Chondrocyte (in vitro differentiated cells): ENCODE measurements around the gene FAM236B. TPM values are rescaled to one million over a fixed set of nuclear protein-coding genes. Genes with fewer than 3 reads are reported as not detected.
"Not testable (repeated sequence)": the region's sequence is repeated elsewhere in the genome, so short reads cannot be mapped to it uniquely, and the experiment has no call there.

Experiments
- DNase-seq: peaks from one replicate; pipeline ENCODE4 v3.0.0; 2021; ENCODE audit warnings: mixed read lengths, low spot score
- H3K27ac Mint-ChIP-seq: one replicate; pipeline ENCODE4 v1.8.0; 2021; ENCODE audit warnings: mild to moderate bottlenecking, moderate library complexity, mixed read lengths; ENCODE audit not compliant: unreplicated experiment
- H3K27me3 Mint-ChIP-seq: 2 replicates; pipeline ENCODE4 v1.8.0; 2021; ENCODE audit warnings: low read depth, mixed read lengths
- H3K36me3 Mint-ChIP-seq: 2 replicates; pipeline ENCODE4 v1.8.0; 2021; ENCODE audit warnings: low read depth, mixed read lengths
- H3K4me1 Mint-ChIP-seq: 2 replicates; pipeline ENCODE4 v1.8.0; 2021; ENCODE audit warnings: low read depth, mild to moderate bottlenecking, mixed read lengths
- H3K4me3 Mint-ChIP-seq: one replicate; pipeline ENCODE4 v1.8.0; 2021; ENCODE audit warnings: mild to moderate bottlenecking, moderate library complexity, mixed read lengths; ENCODE audit not compliant: unreplicated experiment
- H3K9me3 Mint-ChIP-seq: 2 replicates; pipeline ENCODE4 v1.8.0; 2021; ENCODE audit warnings: low read depth, mixed read lengths
- long read RNA-seq: library from polyadenylated mRNA; stranded (forward); transcript quantifications from one replicate; pipeline ENCODE4 v2.0.0, GENCODE V29; 2021
- total RNA-seq: library from RNA; stranded (reverse); gene quantifications from 3 replicates; pipeline ENCODE4 v1.2.1, GENCODE V29; 2021

The FAM236B gene
- total RNA-seq: not detected in 3 replicates
- long read RNA-seq: 0 reads

DNA sequence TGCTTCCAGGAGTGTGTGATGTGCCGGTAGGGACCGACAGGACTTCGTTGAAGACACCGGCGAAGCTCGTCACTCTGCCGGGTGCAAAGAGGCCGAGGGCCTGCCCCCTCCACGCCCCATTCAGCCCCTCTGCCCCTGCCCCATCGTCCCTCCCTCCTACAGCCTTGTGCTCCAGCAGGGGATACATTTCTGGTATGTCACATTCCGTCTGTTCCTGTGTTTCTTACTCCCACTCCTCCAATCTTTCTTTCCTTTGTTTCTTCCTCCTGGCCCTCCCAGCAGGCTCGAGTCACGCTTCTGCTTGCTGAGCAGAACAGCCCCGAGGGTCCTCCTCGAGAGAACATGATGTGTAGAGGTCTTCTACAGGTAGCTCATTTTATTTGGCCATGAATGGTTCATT lies at the start of gene FAM236B:
Gene FAM236B (minus strand): TSS at position 101 of the 400 bp plus-strand sequence. CDS start 100 bp downstream, at position 1.
- not testable (repeated sequence) for H3K4me1 Mint-ChIP-seq, H3K4me3 Mint-ChIP-seq, H3K9me3 Mint-ChIP-seq, H3K27ac Mint-ChIP-seq, DNase-seq, H3K36me3 Mint-ChIP-seq, H3K27me3 Mint-ChIP-seq

DNA sequence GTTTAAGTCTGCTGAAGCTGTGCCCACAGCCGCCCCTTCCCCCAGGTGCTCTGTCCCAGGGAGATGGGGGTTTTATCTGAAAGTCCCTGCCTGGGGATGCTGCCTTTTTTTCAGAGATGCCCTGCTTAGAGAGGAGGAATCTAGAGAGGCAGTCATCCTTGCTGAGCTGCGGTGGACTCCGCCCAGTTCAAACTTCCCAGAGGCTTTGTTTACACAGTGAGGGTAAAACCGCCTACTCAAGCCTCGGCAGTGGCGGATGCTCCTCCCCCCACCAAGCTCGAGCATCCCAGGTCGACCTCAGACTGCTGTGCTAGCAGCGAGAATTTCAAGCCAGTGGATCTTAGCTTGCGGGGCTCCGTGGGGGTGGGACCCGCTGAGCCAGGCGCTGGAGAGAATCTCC lies 48.2 kb upstream of the FAM236B start:
- not testable (repeated sequence) for H3K9me3 Mint-ChIP-seq, H3K36me3 Mint-ChIP-seq, H3K4me3 Mint-ChIP-seq, H3K4me1 Mint-ChIP-seq, DNase-seq, H3K27ac Mint-ChIP-seq, H3K27me3 Mint-ChIP-seq

DNA sequence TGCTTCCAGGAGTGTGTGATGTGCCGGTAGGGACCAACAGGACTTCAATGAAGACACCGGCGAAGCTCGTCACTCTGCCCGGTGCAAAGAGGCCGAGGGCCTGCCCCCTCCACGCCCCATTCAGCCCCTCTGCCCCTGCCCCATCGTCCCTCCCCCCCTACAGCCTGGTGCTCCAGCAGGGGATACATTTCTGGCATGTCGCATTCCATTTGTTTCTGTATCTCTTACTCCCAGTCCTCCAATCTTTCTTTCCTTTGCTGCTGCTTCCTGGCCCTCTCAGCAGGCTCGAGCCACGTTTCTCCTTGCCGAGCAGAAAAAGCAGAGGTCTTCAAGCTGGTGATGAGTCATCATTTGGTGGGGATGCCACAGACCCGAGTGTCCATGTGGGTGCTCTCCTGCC lies 25.6 kb upstream of the FAM236B start, which contains the start of gene FAM236D:
Gene FAM236D (minus strand): TSS at position 101 of the 400 bp plus-strand sequence. CDS start 100 bp downstream, at position 1.
- H3K9me3 Mint-ChIP-seq, H3K36me3 Mint-ChIP-seq, H3K27ac Mint-ChIP-seq, H3K4me1 Mint-ChIP-seq, H3K4me3 Mint-ChIP-seq, DNase-seq, H3K27me3 Mint-ChIP-seq: not testable (repeated sequence)

DNA sequence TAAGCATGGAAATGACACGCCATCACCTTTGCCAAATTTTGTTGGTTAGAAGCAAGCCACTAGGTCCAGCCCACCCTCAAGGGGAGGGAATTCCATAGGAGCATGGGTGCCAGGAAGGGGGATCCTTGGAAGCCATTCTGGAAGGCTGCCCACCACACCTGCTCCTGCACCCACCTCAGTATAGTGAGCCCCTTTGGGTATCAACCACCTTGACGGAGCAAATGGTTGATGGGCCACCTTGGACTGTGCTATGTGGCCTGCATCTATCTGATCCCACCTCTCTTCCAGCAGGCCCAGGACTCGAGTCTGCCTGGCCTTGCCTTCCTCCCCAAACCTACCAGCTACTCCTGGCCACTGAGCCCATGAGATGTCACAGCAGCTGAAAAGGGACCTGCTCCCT lies 7.9 kb upstream of the FAM236B start:
- H3K27ac Mint-ChIP-seq, DNase-seq, H3K4me3 Mint-ChIP-seq, H3K9me3 Mint-ChIP-seq, H3K36me3 Mint-ChIP-seq, H3K4me1 Mint-ChIP-seq, H3K27me3 Mint-ChIP-seq: not testable (repeated sequence)

DNA sequence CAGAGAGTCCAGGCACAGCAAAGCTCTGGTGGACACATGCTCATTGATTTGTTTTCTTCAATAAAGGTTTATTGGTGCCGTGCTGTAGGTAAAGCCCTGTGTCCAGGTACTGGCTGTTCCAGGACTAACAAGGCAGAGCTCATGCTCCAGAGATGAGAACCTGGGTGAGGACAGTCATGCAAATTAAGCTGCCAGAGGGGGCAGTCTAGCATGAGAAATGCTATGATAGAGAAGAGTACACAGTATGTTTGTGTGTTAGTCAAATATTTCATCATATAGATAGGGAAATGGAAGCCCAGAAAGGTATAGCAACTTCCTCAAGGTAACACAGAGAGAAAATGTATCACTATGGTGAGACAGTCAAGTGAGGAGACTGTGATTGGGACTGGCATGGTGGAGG lies 5.7 kb upstream of the FAM236B start:
- H3K9me3 Mint-ChIP-seq, H3K4me3 Mint-ChIP-seq, H3K4me1 Mint-ChIP-seq, DNase-seq, H3K27me3 Mint-ChIP-seq, H3K27ac Mint-ChIP-seq, H3K36me3 Mint-ChIP-seq: not testable (repeated sequence)

DNA sequence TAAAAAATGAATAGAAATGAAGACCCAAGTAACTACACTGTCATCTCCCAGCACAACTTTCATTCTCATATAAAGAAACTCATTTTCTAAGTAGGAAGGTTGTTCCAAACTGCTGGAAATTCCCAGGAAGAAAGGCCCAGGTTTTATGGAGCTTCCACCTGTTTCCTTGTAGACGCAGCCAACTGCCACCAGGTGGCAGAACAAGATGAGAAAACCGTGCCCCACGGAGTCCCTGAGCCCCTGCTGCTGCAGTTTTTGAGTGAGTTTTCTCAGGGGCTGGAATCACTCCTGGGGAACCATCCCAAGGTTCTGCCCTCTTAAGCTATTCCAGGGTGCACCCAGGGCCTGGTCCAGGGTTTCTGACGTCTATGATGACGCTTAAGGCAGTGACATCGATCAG lies 1.5 kb upstream of the FAM236B start:
- not testable (repeated sequence) for H3K4me1 Mint-ChIP-seq, H3K4me3 Mint-ChIP-seq, H3K36me3 Mint-ChIP-seq, H3K27me3 Mint-ChIP-seq, H3K9me3 Mint-ChIP-seq, DNase-seq, H3K27ac Mint-ChIP-seq

DNA sequence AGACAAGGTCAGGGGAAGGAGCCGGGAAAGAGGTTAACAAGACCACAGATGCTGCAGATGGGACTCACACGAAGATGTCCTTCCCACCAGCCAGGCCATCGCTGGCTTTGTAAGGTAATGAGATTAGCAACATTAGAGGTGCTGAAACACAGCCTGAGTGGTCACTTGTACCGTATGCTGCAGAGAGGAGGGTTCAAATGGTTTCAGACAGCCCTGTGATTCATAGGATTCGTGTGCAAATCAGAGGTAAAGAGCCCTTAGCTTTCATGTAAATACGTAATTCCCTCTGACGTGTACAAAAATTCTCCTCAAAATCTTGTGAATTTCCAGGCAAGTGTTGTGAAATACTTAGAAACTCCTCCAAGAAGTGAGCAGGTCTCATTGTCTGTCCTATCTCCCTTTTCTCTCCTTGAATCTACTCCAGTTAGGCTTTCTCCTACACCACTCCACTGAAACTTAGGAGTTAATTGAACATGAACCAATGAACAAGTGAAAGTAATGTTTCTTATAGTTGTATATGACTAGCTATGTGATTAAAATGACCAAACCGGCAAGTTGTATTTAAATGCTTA lies 991 bp upstream of the FAM236B start:
- H3K4me3 Mint-ChIP-seq, H3K9me3 Mint-ChIP-seq, H3K36me3 Mint-ChIP-seq, H3K4me1 Mint-ChIP-seq, H3K27ac Mint-ChIP-seq, H3K27me3 Mint-ChIP-seq, DNase-seq: not testable (repeated sequence)

DNA sequence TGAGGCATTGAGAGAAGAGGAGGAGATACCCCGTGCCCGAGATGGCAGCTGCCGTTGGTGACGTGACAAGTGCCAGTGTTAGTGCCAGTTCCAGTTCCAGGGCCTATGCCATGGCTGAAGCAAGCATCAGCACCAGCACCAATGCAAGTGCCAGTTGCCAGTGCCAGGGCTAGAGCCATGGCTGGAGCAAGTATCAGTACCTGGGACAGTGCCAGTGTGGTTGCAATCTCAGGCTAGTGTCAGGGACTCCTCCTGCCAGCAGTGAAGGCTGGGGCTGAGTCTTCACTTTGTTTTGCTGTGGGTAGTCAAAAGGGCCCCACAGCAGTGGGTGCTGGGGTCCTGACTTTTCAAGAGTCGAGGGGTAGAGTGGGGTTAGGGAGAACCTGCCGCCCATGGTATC lies 4.3 kb downstream of the FAM236B start:
- H3K4me3 Mint-ChIP-seq, H3K9me3 Mint-ChIP-seq, H3K27ac Mint-ChIP-seq, H3K27me3 Mint-ChIP-seq, H3K36me3 Mint-ChIP-seq, DNase-seq, H3K4me1 Mint-ChIP-seq: not testable (repeated sequence)

DNA sequence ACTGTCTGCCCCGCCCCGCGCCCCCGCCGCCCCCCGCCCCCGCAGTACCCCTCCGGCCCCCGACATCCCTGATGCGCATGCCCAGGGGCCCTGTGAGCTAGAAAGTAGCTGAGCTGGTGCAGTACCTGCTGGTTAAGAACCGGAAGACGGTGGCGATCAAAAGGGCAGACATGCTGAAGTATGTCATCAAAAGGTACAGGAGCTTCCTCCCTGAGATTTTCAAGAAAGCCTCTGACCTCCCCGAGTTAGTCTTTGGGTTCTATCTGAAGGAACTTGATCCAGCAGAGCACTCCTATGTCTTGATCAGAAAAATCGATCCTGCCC lies 5.0 kb downstream of the FAM236B start:
- not testable (repeated sequence) for H3K4me1 Mint-ChIP-seq, H3K36me3 Mint-ChIP-seq, H3K27ac Mint-ChIP-seq, H3K4me3 Mint-ChIP-seq, DNase-seq, H3K9me3 Mint-ChIP-seq, H3K27me3 Mint-ChIP-seq

DNA sequence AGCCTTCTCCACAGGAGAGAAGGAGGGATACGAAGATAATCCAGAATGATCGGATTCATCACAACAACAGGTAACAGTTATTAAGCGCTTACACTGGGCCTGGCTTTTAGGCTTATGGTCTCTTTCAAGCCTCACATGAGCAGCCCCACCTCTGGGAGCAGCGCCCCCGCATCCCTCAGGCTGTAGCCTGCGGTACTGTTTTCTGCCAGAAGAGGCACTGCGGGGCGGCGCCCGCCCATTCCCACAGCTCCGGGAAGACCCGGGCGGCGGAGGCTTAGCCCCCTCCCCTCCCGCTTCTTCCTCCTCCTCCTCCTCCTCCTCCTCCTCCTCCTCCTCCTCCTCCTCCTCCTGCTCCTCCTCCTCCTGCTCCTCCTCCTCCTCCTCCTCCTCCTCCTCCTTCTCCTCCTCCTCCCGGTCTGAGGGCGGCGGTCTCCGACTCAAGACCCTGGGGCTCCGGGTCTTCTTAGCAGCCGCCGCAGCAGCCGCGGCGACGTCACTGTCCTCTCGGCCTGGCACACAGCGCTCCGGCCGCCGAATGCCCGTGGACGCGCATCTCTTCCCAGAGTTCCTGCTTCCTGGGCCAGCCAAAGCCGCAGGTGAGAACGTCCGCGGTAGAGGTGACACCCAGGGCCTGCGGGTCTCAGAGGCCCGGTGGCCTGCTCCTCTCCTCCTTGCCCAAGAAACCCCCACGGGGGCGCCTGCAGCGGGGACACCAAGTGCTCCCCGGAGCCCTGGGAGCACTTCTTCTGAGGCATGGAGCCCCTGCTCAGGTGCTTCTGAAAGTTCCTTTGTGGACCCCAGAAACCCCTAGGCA lies 5.6 kb downstream of the FAM236B start, which contains the start of gene DMRTC1B:
Gene DMRTC1B (plus strand): TSS at position 238 of the 814 bp plus-strand sequence. CDS start 68,246 bp downstream, outside the sequence.
- H3K27ac Mint-ChIP-seq, DNase-seq, H3K27me3 Mint-ChIP-seq, H3K4me1 Mint-ChIP-seq, H3K36me3 Mint-ChIP-seq, H3K9me3 Mint-ChIP-seq, H3K4me3 Mint-ChIP-seq: not testable (repeated sequence)

DNA sequence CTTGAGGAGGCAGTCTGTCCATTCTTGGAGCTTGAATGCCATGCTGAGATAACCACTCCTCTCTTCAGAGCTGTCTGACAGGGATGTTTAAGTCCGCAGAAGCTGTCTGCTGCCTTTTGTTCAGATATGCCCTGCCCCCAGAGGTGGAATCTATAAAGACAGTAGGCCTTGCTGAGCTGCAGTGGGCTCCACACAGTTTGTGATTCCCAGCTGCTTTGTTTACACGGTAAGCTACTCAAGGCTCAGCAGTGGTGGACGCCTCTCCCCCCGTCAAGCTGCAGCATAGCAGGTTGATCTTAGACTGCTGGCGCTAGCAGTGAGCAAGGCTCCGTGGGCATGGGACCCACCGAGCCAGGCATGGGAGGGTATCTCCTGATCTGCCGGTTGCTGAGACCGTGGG lies 22.0 kb downstream of the FAM236B start:
- not testable (repeated sequence) for H3K36me3 Mint-ChIP-seq, H3K4me3 Mint-ChIP-seq, H3K9me3 Mint-ChIP-seq, H3K27me3 Mint-ChIP-seq, H3K4me1 Mint-ChIP-seq, H3K27ac Mint-ChIP-seq, DNase-seq

DNA sequence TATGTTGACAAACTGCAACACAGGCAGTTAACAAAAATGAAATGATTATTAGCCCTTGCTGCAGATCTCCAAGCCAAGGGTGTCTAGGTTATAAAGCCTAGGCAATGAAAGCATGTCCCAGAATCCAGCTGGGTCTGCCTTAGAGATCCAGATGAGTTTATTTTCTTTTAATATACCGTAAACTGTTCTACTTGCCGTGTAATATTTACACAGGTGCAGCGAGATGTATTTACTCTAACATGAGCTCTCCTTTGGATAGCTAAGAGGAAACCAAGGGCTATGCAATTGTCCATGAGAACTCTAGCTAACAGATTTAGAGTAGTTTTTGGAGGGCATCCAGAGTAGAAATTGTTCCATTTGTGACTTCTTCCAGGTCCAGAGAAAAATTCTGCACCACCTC lies 33.9 kb downstream of the FAM236B start:
- H3K27me3 Mint-ChIP-seq, H3K27ac Mint-ChIP-seq, DNase-seq, H3K9me3 Mint-ChIP-seq, H3K4me3 Mint-ChIP-seq, H3K36me3 Mint-ChIP-seq, H3K4me1 Mint-ChIP-seq: not testable (repeated sequence)

DNA sequence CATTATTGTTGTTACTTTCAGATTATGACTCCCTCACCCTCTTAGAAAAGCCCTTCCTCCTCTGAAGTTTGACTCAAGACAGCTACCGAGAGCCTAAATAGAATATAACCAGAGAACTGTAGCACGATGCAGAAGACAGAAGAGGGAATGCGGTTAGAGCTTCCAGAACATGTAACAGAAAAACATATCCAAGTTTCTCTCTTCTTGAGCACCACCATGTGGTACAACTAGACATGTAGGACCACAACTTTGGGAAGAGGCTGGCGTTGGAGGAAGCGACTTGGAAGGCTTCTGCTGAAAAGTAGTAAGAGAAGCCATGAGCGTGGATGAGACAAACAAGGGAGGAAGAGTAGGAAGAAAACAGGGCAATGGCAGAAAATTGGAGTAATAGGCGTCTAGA lies 36.9 kb downstream of the FAM236B start:
- H3K27ac Mint-ChIP-seq: not testable (repeated sequence)

More for the DNA sequence above, 36.9 kb downstream of the FAM236B start:
- not testable (repeated sequence) for H3K9me3 Mint-ChIP-seq, H3K36me3 Mint-ChIP-seq, H3K4me1 Mint-ChIP-seq, H3K27me3 Mint-ChIP-seq, DNase-seq, H3K4me3 Mint-ChIP-seq
